GM23248 (cell line): ENCODE measurements around the gene MSL3. TPM values are rescaled to one million over a fixed set of nuclear protein-coding genes. Genes with fewer than 3 reads are reported as not detected.
A peak's percentile ranks its signal among the peaks of the same experiment; 100 is the strongest.

Experiments
- DNase-seq: peaks from one replicate; pipeline ENCODE4 v3.0.0-alpha.2; 2015
- H2AFZ ChIP-seq: fragments of 200-600 bp; sonication (generic); 2 replicates; pipeline ENCODE4 v1.6.1; 2016; ENCODE audit warnings: antibody characterized with exemption
- H3F3A ChIP-seq: fragments of 200-600 bp; sonication (generic); 2 replicates; pipeline ENCODE4 v1.6.1; 2016; ENCODE audit warnings: mild to moderate bottlenecking, antibody characterized with exemption, mixed run types; ENCODE audit not compliant: insufficient read depth
- H3K27ac ChIP-seq: fragments of 200-600 bp; sonication (generic); 2 replicates; pipeline ENCODE4 v1.5.1; 2016; ENCODE audit warnings: mild to moderate bottlenecking
- H3K27me3 ChIP-seq: fragments of 200-600 bp; sonication (generic); replicated peaks from 2 replicates; pipeline ENCODE4 v1.6.1; 2016; ENCODE audit warnings: mild to moderate bottlenecking; ENCODE audit not compliant: insufficient read depth
- H3K36me3 ChIP-seq: fragments of 200-600 bp; sonication (generic); 2 replicates; pipeline ENCODE4 v1.6.1; 2016; ENCODE audit warnings: low read depth, mild to moderate bottlenecking
- H3K4me1 ChIP-seq: fragments of 200-600 bp; sonication (generic); 2 replicates; pipeline ENCODE4 v1.6.1; 2016; ENCODE audit warnings: mild to moderate bottlenecking; ENCODE audit not compliant: insufficient read depth
- H3K4me2 ChIP-seq: fragments of 200-600 bp; sonication (generic); one replicate; pipeline ENCODE4 v1.6.1; 2016; ENCODE audit warnings: mild to moderate bottlenecking; ENCODE audit not compliant: unreplicated experiment
- H3K4me3 ChIP-seq: fragments of 200-600 bp; sonication (generic); 2 replicates; pipeline ENCODE4 v1.5.1; 2016; ENCODE audit warnings: mild to moderate bottlenecking
- H3K79me2 ChIP-seq: fragments of 200-600 bp; sonication (generic); 2 replicates; pipeline ENCODE4 v1.6.1; 2016; ENCODE audit warnings: mild to moderate bottlenecking; ENCODE audit not compliant: insufficient read depth
- H3K9ac ChIP-seq: fragments of 200-600 bp; sonication (generic); 2 replicates; pipeline ENCODE4 v1.6.1; 2016; ENCODE audit warnings: mild to moderate bottlenecking
- H3K9me2 ChIP-seq: fragments of 200-600 bp; sonication (generic); 2 replicates; pipeline ENCODE4 v1.6.1; 2016; ENCODE audit warnings: mixed run types, mild to moderate bottlenecking, moderate library complexity; ENCODE audit not compliant: insufficient read depth
- H3K9me3 ChIP-seq: fragments of 200-600 bp; sonication (generic); one replicate; pipeline ENCODE4 v1.6.1; 2017; ENCODE audit warnings: low read depth
- H4K20me1 ChIP-seq: fragments of 200-600 bp; sonication (generic); 2 replicates; pipeline ENCODE4 v1.6.0; 2016; ENCODE audit not compliant: insufficient read depth
- EZH2 ChIP-seq: fragments of 200-600 bp; sonication (generic); IDR thresholded peaks from 2 replicates; pipeline ENCODE4 v1.6.1; 2018; ENCODE audit warnings: antibody characterized with exemption, mild to moderate bottlenecking; ENCODE audit not compliant: insufficient read depth, poor library complexity, severe bottlenecking
- EZH2phosphoT487 ChIP-seq: fragments of 200-600 bp; sonication (generic); IDR thresholded peaks from 2 replicates; pipeline ENCODE4 v1.6.1; 2018; ENCODE audit warnings: antibody characterized with exemption, moderate library complexity, mild to moderate bottlenecking, low read depth; ENCODE audit not compliant: insufficient read depth
- WGBS, 2 experiments: methylation state at CpG; one replicate each; pipeline ENCODE4 v1.1.6; 2015 to 2017; ENCODE audit warnings: low lambda C conversion rate in 2 of 2, low coverage in 1 of 2; ENCODE audit errors: missing lambda C conversion rate in 2 of 2; 5-methylcytosine and 5-hydroxymethylcytosine counted together
- in situ Hi-C: fragments of 300-500 bp; cut with MboI; formaldehyde crosslinking; loops from 2 replicates; pipeline ENCODE4 v1.15.0; 2020
- polyA plus RNA-seq: library from polyadenylated mRNA; unstranded; fragments of >200 nt; fragmentation: Nextera tagmentation; extraction: Ambion mirVana; gene quantifications from 2 replicates; pipeline ENCODE4 v1.2.1, GENCODE V29; 2016
- total RNA-seq: library from RNA; depleted of rRNA; stranded (reverse); fragments of >200 nt; shearing (Covaris generic); gene quantifications from 2 replicates; pipeline ENCODE4 v1.2.3, GENCODE V29; 2014

MSL3 gene
- total and polyA plus RNA-seq, 2 experiments from 2014 or later = 26.8 to 34.6 TPM

GRCh38 chrX:11758400-11759171 lies 549 bp downstream of the MSL3 start:
- no peaks in the 10 kb centered on the region for H3K27me3 ChIP-seq
- peaks cover 15% of the 10 kb centered on the region for H3K79me2 ChIP-seq
- no peaks in the 10 kb centered on the region for H3K9me3 ChIP-seq
- H3K4me2 ChIP-seq = peak overlapping the region; percentile 92
- WGBS, 2 experiments = 1% methylated on average over 25 to 35 of the region's 66 CpGs
- peak overlapping the region; percentile 95 for H3K27ac ChIP-seq
- H3F3A ChIP-seq = peaks cover 29% of the 10 kb centered on the region; the same call in 1 of the 2 replicates
- no peak for TF ChIP-seq EZH2
- no peak for TF ChIP-seq EZH2phosphoT487
- DNase-seq = peak; percentile 89
- H2AFZ ChIP-seq = peak overlapping the region; percentile 77
- peak overlapping the region; percentile 99 for H3K9ac ChIP-seq
- in situ Hi-C loops = loop anchor here (25.0 kb wide), 1 partner anchor 621 kb away; no protein-coding TSS in a partner anchor
- no peaks in the 10 kb centered on the region for H4K20me1 ChIP-seq
- peaks cover 14% of the 10 kb centered on the region for H3K4me1 ChIP-seq
- H3K9me2 ChIP-seq = no peaks in the 10 kb centered on the region
- H3K4me3 ChIP-seq = peak overlapping the region; percentile 86
- H3K36me3 ChIP-seq = peaks cover 27% of the 10 kb centered on the region; the same call in 1 of the 2 replicates

DNA sequence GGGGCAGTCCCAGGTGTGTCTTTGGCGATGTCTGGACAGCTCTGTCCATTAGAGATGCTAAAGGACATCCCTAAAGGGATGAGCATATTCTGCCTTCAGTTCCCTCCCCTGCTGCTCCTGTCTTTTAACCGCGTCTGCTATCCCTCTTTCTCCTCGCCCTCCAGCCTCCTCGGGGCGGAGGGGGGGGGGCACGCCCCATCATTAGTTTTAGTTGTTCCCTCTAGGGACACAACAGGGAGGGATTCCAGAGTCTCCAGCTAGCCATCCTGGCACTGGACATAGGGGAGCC lies 1.1 kb downstream of the MSL3 start:
- in situ Hi-C loops = loop anchor here (25.0 kb wide), 1 partner anchor 622 kb away; no protein-coding TSS in a partner anchor
- H3K27ac ChIP-seq = peak overlapping the region; percentile 95
- peak overlapping the region; percentile 77 for H2AFZ ChIP-seq
- DNase-seq = no peak
- TF ChIP-seq EZH2 (no peak), EZH2phosphoT487 (no peak)
- H3K79me2 ChIP-seq = peaks cover 15% of the 10 kb centered on the region
- no peaks in the 10 kb centered on the region for H3K9me2 ChIP-seq
- 0% methylated on average over 4 to 5 of the region's 7 CpGs for WGBS, 2 experiments
- peaks cover 14% of the 10 kb centered on the region for H3K4me1 ChIP-seq
- peaks cover 27% of the 10 kb centered on the region; the same call in 1 of the 2 replicates for H3K36me3 ChIP-seq
- H3K4me2 ChIP-seq = peak overlapping the region; percentile 92
- H4K20me1 ChIP-seq = no peaks in the 10 kb centered on the region
- H3K4me3 ChIP-seq = peak overlapping the region; percentile 86
- H3K27me3 ChIP-seq = no peaks in the 10 kb centered on the region
- peak overlapping the region; percentile 99 for H3K9ac ChIP-seq
- no peaks in the 10 kb centered on the region for H3K9me3 ChIP-seq
- H3F3A ChIP-seq = peaks cover 29% of the 10 kb centered on the region; the same call in 1 of the 2 replicates

GRCh38 chrX:11759461-11760311 lies 1.6 kb downstream of the MSL3 start:
- Histone ChIP-seq H3K4me1 (peaks cover 14% of the 10 kb centered on the region), H3K4me2 (peak overlapping the region; percentile 92), H3K36me3 (peaks cover 27% of the 10 kb centered on the region; the same call in 1 of the 2 replicates), H3K27me3 (no peaks in the 10 kb centered on the region), H4K20me1 (no peaks in the 10 kb centered on the region), H2AFZ (peak overlapping the region; percentile 77), H3K27ac (peak overlapping the region; percentile 95), H3K9me2 (no peaks in the 10 kb centered on the region), H3F3A (peaks cover 29% of the 10 kb centered on the region; the same call in 1 of the 2 replicates), H3K4me3 (peak overlapping the region; percentile 86), H3K9ac (peak overlapping the region; percentile 99), H3K9me3 (no peaks in the 10 kb centered on the region), H3K79me2 (peaks cover 15% of the 10 kb centered on the region)
- peak; percentile 93 for DNase-seq
- 1% methylated on average over 13 of the region's 13 CpGs for WGBS, 2 experiments
- TF ChIP-seq EZH2 = no peak
- no peak for TF ChIP-seq EZH2phosphoT487
- in situ Hi-C loops = loop anchor here (25.0 kb wide), 1 partner anchor 622 kb away; no protein-coding TSS in a partner anchor

DNA sequence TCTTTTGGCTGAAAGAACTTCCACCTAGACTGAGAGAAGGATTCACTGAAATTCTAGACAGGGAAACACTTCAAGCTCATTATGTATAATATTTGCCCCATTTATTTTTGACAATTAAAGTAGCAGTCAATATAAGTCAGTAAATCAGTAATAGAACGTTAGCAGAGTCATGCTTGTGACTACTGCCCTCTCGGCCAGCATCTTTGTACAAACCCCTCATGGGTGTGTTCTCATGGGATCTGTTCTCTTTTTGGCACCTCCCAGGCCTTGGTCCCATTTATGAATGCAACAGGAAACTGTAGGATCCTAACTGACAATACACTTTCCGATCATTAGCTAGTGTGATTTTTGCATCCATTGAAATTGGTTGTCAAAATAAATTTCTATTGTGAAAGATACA lies 2.9 kb downstream of the MSL3 start:
- Histone ChIP-seq H3K4me2 (peak overlapping the region; percentile 92), H3K36me3 (peaks cover 27% of the 10 kb centered on the region; the same call in 1 of the 2 replicates), H3K4me1 (peaks cover 14% of the 10 kb centered on the region), H3K27me3 (no peaks in the 10 kb centered on the region), H4K20me1 (no peaks in the 10 kb centered on the region), H3K9ac (peak overlapping the region; percentile 99), H3K4me3 (peak overlapping the region; percentile 86), H3F3A (peaks cover 29% of the 10 kb centered on the region; the same call in 1 of the 2 replicates), H2AFZ (no peak overlapping the region), H3K27ac (no peak overlapping the region), H3K9me3 (no peaks in the 10 kb centered on the region), H3K9me2 (no peaks in the 10 kb centered on the region), H3K79me2 (peaks cover 15% of the 10 kb centered on the region)
- DNase-seq = no peak
- TF ChIP-seq EZH2phosphoT487 (no peak), EZH2 (no peak)
- in situ Hi-C loops = loop anchor here (25.0 kb wide), 1 partner anchor 624 kb away; no protein-coding TSS in a partner anchor
- WGBS, 2 experiments = 65 to 69% methylated on average over 3 of the region's 3 CpGs
